A172 (cell line): ENCODE data around the gene MORN1. TPM values are rescaled to one million over a fixed set of nuclear protein-coding genes. Genes with fewer than 3 reads are reported as not detected.

Source experiments
- DNase-seq: peaks from one replicate; pipeline ENCODE4 v3.0.0-alpha.2; 2015; ENCODE audit warnings: low spot score
- total RNA-seq: library from RNA; depleted of rRNA; stranded (reverse); fragments of >200 nt; shearing (Covaris generic); gene quantifications from 2 replicates; pipeline ENCODE4 v1.2.3, GENCODE V29; 2014

MORN1 gene
- total RNA-seq, 1 experiment from 2014 or later: 5.1 TPM

GRCh38 chr1:2292725-2293450 lies 98.5 kb downstream of the MORN1 start:
- DNase-seq: no peak

- no peak for DNase-seq
Measured at GRCh38 chr1:2291577-2291976, 99.8 kb downstream of the MORN1 start.

- DNase-seq: peak; percentile 95
Measured at GRCh38 chr1:2290595-2291510, 100.5 kb downstream of the MORN1 start.

GRCh38 chr1:2290171-2290578 lies 101.2 kb downstream of the MORN1 start:
- peak; percentile 11 for DNase-seq

- DNase-seq: no peak
Measured at GRCh38 chr1:2289607-2290006, 101.7 kb downstream of the MORN1 start.

GRCh38 chr1:2288816-2289536 lies 102.4 kb downstream of the MORN1 start:
- no peak for DNase-seq

GRCh38 chr1:2288311-2288710 lies 103.0 kb downstream of the MORN1 start:
- DNase-seq: no peak

- DNase-seq: no peak
Measured at GRCh38 chr1:2287649-2288048, 103.7 kb downstream of the MORN1 start.

- DNase-seq: no peak
Measured at GRCh38 chr1:2286923-2287322, 104.4 kb downstream of the MORN1 start.

GRCh38 chr1:2284932-2285331 lies 106.4 kb downstream of the MORN1 start:
- no peak for DNase-seq

GRCh38 chr1:2283991-2284895 lies 107.1 kb downstream of the MORN1 start:
- no peak for DNase-seq

- no peak for DNase-seq
Measured at GRCh38 chr1:2283371-2283990, 107.9 kb downstream of the MORN1 start.

GRCh38 chr1:2282556-2283270 lies 108.6 kb downstream of the MORN1 start:
- no peak for DNase-seq

- DNase-seq: no peak
Measured at GRCh38 chr1:2279817-2280216, 111.5 kb downstream of the MORN1 start.

- DNase-seq: peak; percentile 50
Measured at GRCh38 chr1:2279210-2279639, 112.1 kb downstream of the MORN1 start.

GRCh38 chr1:2278591-2279209 lies 112.7 kb downstream of the MORN1 start:
- DNase-seq: no peak

- DNase-seq: no peak
Measured at GRCh38 chr1:2277741-2278488, 113.4 kb downstream of the MORN1 start.

GRCh38 chr1:2276803-2277580 lies 114.4 kb downstream of the MORN1 start:
- DNase-seq: peak; percentile 17
